GM19324 (cell line): ENCODE data around the gene MACROD2.

Experiments used
- ATAC-seq: cut with Tn5 transposase; IDR thresholded peaks from one replicate; pipeline ENCODE4 v1.9.1; 2021; ENCODE audit warnings: mild to moderate bottlenecking, moderate library complexity; ENCODE audit not compliant: unreplicated experiment, low FRiP score

Gene MACROD2

GRCh38 chr20:16013631-16014030 lies 2018.3 kb downstream of the MACROD2 start:
- no peak for ATAC-seq

- ATAC-seq, result no peak
Observed at GRCh38 chr20:16014436-16014835, 2019.1 kb downstream of the MACROD2 start.

DNA sequence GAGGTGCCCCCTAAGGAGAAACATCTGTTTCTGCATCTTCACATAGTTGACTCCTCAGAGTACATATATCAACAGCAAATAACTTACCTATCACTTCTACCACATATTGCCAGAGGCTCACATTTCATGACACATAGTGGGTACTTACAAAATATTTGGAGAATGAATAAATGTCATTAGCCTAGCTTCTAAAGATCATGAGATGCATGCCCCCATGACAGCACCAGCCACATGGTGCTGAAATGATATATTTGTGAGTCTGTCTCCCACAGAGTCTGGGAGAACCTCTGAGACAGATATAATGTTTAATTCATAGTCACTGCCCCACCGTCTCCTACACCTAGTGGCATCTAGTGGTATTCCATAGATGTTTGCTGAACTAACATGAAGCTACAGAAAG lies 2022.3 kb downstream of the MACROD2 start:
- no peak for ATAC-seq

GRCh38 chr20:16018881-16019280 lies 2023.6 kb downstream of the MACROD2 start:
- ATAC-seq, result no peak

DNA sequence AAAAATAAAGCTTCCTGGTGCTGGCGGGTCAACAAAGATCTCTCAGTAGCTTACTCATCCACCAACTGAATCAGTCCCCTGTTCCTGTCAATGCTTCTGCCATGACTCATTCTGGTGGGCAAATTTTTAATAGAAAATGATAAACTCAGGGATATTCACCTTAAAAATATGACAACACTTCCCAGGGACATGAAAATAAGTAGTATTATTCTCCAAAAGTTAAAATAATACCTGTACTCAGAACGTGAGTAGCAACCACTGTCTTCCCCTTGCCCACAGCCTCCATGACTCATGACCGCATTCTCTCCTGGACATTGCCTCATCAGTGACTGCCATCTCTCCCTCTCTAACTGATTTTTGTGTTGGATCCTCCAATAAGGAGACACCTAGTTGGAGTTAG lies 2025.7 kb downstream of the MACROD2 start:
- ATAC-seq, result no peak

GRCh38 chr20:16025084-16025483 lies 2029.8 kb downstream of the MACROD2 start:
- ATAC-seq, result no peak

DNA sequence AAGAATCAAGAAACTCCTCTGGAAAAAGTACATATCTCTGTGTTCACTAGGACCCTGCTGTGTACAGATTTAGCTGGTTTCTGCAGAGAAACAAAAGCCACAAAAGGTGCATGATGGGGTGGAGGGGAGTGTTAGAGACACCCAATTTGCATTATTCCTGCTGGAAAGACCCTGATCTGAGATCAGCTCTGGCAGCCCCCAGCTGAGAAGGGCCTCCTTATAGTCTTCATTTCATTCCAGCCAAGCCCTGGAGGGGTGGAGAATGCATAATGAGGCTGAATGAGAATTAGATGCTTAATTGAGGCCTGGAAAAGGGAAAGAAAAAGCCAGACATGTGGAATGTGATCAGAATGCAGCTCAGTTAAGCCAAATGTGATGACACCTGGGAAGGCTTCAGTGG lies 2032.4 kb downstream of the MACROD2 start:
- ATAC-seq, result no peak

- no peak for ATAC-seq
Observed at GRCh38 chr20:16028923-16029322, 2033.6 kb downstream of the MACROD2 start.

GRCh38 chr20:16030253-16030652 lies 2034.9 kb downstream of the MACROD2 start:
- no peak for ATAC-seq

DNA sequence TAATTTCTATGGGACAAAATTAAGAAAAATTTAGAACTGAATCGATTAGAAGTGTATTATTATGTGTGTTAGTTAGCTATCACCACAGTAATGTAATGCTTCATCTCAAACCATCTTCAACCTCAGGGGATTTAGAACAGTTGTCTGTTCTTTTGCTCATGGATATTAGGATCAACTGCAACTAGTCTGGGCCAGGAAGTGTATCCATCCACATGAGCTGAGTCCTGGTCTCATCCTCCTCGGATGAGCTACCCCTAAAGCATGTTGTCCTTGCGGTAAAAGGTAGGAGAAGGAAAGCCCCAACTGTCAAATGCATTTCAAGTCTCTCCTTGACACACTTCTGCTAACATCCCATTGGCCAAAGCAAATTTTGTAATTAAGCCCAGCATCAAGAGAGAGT lies 2040.3 kb downstream of the MACROD2 start:
- ATAC-seq, result no peak

DNA sequence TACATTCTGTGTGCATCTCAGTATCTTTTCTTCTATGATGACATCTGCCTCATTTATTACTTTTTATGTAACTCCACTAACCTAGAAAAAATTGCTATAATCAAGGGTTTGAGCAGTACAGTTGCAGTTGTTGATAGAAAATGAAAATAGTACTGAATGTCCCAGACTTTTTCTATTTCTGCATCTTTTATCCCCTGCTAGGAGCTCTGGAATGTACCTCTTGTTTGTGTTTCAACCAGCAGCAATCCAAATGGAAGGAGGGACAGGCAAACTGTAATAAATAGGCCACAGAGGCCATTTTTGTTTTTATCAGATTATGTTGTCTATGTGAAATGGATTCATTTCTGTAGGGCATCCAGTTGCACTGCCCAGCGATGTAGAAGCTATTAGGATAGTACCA lies 2041.0 kb downstream of the MACROD2 start:
- no peak for ATAC-seq

DNA sequence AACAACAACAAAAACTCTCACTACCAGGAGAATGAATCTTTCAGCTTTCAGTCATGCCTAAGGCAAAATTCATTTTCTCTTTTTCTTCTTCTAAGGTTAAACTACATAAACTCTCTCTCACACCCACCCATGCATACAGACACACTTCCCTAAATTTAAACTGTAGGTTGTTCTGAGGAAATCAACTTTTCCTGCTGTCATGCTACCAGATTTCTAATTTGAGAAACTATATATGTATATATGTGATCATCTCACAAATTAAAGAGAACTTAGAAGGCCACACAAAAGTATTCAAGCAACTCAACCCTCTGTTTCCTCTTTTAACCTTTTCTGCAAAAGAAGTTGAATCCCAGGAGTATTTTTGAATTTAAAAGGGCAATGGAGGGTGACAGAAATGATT lies 2045.4 kb downstream of the MACROD2 start:
- ATAC-seq, result no peak

DNA sequence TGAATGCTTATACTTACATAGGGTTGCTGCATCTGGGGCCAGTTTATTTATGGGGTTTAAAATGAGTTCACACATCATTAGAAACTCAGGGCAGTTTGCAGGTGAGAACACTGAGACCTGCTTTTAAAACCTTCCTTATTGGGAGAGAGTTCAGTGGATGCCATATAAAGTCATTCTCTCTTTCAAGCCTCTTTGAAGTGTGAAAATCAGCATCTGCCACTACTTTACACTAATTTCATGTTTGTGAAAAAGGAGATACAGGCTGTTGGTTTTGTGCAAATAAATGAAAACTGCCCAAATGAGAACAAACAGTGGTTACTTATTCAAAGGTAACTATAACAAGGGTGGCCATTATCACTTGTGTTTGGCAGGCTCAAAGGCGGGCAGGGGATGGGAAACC lies 2047.4 kb downstream of the MACROD2 start:
- ATAC-seq, result no peak

DNA sequence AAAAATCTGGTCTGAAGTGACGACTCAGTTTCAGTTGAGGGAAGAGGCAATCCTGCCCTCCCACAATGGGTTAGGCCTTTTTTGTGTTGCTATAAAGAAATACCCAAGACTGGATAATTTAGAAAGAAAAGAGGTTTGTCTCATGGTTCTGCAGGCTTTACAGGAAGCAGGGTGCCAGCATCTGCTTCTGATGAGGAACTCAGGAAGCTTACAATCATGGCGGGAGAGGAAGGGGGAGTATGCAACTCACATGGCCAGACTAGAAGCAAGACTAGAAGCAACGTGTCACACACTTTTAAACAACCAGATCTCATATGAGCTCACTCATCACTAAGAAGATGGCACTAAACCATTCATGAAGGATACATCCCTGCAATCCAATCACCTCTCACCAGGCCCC lies 2048.6 kb downstream of the MACROD2 start:
- ATAC-seq, result no peak

DNA sequence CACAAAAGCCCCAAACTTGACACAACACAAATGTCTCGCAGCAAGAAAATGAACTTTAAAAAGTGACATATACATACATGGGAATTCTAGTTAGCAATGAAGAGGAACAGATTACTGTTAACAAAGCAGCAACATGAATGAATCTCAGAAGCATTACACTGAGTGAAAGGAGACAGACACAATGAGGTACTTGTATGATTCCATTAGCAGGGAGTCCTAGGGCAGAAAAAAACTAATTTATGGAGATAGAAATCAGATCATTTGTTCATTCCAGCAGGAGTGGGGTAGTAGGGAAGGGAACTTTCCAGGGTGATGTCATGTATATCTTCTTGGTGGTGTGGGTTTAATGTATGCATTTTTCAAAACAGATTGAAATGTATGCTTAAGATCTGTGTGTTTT lies 2053.6 kb downstream of the MACROD2 start:
- no peak for ATAC-seq

- ATAC-seq, result no peak
Observed at GRCh38 chr20:16049529-16050093, 2054.3 kb downstream of the MACROD2 start.

DNA sequence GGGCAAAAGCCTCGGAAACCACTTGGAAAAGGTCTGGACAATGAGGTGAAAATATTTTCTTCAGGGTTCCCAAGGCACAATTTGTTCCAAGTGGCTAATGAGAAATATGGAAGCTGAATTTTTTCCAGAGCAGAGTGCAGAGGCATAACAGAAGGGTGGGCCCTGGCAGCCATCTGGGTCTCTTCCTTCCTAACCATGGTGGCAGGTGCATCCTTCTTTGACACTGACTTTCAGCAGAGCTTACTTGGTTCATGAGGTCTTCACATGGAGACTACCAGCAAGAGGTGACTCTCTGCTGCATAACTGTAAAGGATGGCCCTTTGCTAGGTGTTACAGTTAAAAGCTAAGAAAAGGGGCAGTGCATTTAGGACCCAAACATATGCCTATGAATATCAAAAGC lies 2055.1 kb downstream of the MACROD2 start:
- ATAC-seq, result no peak

GRCh38 chr20:16051968-16052367 lies 2056.7 kb downstream of the MACROD2 start:
- ATAC-seq, result no peak

- no peak for ATAC-seq
Observed at GRCh38 chr20:16052456-16052855, 2057.1 kb downstream of the MACROD2 start.

- no peak for ATAC-seq
Observed at GRCh38 chr20:16054985-16055384, 2059.7 kb downstream of the MACROD2 start.

GRCh38 chr20:16057651-16058050 lies 2062.3 kb downstream of the MACROD2 start:
- no peak for ATAC-seq

GRCh38 chr20:16058268-16058667 lies 2063.0 kb downstream of the MACROD2 start:
- no peak for ATAC-seq

GRCh38 chr20:16059841-16060240 lies 2064.5 kb downstream of the MACROD2 start:
- ATAC-seq, result no peak
